DND-41 (cell line): ENCODE measurements around the gene ABCG4.

Experiments
- EZH2 ChIP-seq: IDR thresholded peaks from 3 replicates; pipeline ENCODE4 v1.6.1; 2012; ENCODE audit warnings: borderline replicate concordance, low read depth, mild to moderate bottlenecking, moderate library complexity, low read length, inconsistent platforms; ENCODE audit not compliant: severe bottlenecking
- TF ChIP-seq, protein P1 (sequence below): IDR thresholded peaks from 2 replicates; pipeline ENCODE4 v1.5.1; 2012; ENCODE audit warnings: borderline replicate concordance, low read length, moderate library complexity, mild to moderate bottlenecking; ENCODE audit not compliant: poor library complexity, severe bottlenecking; ENCODE audit errors: extremely low read depth

GRCh38 chr11:119113716-119114115, 35.1 kb upstream of the ABCG4 start:
- TF ChIP-seq, protein P1, sequence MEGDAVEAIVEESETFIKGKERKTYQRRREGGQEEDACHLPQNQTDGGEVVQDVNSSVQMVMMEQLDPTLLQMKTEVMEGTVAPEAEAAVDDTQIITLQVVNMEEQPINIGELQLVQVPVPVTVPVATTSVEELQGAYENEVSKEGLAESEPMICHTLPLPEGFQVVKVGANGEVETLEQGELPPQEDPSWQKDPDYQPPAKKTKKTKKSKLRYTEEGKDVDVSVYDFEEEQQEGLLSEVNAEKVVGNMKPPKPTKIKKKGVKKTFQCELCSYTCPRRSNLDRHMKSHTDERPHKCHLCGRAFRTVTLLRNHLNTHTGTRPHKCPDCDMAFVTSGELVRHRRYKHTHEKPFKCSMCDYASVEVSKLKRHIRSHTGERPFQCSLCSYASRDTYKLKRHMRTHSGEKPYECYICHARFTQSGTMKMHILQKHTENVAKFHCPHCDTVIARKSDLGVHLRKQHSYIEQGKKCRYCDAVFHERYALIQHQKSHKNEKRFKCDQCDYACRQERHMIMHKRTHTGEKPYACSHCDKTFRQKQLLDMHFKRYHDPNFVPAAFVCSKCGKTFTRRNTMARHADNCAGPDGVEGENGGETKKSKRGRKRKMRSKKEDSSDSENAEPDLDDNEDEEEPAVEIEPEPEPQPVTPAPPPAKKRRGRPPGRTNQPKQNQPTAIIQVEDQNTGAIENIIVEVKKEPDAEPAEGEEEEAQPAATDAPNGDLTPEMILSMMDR: no peak
- TF ChIP-seq EZH2: no peak
